HG03439 (cell line): ENCODE results near the gene KLF14.
"Not testable (repeated sequence)": the region's sequence is repeated elsewhere in the genome, so short reads cannot be mapped to it uniquely, and the experiment has no call there.

Experiments
- ATAC-seq: cut with Tn5 transposase; IDR thresholded peaks from one replicate; pipeline ENCODE4 v1.9.1; 2021; ENCODE audit warnings: mild to moderate bottlenecking, moderate library complexity; ENCODE audit not compliant: unreplicated experiment

The KLF14 gene

DNA sequence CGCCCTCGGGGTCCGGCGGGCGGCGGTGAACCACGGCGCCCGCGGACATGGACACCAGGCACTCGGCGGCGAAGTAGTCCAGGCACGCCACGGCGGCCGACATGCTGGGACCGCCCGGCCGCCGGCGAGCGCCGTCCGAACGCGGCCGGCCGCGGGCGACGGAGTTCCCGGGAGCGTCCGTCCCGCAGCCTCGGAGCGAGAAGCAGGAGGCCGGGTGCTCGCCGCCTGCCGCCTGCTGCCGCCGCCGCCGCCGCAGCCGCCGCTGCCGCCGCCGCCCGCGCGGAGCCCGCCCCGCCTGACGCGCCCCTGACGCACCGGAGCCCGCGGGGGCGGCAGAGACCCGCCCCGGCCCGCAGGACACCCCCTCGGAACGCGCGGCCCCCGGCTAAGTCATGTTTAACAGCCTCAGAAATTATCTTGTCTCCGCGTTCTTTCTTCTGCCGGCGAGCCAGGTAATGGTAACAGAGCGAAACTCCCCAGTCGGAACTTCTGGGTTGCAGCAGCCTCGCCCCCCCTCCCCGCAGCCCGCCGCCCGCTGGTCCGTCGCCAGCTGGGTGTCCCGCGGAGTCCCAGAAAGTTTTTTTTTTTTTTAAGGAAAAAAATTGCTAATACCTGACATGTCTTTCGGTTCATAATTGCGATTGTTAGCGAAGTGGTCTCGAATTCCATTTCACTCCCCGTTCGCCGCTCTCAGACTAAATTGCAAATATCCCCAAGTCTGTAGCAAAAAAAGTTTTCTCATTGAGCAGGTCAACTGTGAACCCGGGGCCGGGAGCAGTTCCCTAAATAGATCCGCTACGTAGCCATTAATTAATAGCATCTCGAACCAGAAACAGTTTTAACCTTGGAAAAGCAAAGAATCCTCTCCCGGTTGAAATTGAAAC is at the start of gene KLF14:
Gene KLF14 (minus strand): TSS at position 277 of the 884 bp plus-strand sequence. CDS start 174 bp downstream, at position 103.
- ATAC-seq: no peak

DNA sequence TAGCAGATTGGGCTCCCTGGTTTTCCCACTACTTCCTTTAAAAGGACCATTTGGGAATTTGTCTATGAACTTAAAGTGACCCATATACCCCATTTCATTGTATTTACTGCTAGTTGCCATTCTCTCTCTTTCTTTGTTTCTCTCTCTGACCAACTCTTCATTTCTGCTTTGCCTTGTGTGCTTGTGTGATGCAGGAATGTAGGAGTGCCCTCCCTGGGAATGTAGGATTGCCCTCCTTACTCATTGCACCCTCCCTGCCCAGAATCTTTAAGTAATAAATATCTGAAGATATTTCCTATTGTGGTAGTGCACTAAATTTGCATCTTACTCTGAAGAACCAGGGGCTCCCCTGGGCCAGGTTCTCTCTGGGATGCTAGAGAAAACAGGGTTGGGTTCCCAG is 47.3 kb upstream of the KLF14 start:
- no peak for ATAC-seq

DNA sequence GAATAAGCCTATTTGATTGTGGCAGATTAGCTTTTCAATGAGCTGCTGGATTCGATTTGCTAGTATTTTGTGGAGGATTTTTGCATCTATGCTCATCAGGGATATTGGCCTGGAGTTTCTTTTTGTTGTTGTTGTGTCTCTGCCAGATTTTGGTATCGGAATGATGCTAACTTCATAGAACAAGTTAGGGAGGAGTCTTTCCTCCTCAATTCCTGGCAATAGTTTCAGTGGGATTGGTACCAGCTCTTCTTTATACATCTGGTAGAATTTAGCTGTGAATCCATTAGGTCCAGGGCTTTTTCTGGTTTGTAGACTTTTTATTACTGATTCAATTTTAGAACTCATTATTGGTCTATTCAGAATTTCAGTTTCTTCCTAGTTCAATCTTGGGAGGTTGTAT is 43.4 kb upstream of the KLF14 start:
- no peak for ATAC-seq

DNA sequence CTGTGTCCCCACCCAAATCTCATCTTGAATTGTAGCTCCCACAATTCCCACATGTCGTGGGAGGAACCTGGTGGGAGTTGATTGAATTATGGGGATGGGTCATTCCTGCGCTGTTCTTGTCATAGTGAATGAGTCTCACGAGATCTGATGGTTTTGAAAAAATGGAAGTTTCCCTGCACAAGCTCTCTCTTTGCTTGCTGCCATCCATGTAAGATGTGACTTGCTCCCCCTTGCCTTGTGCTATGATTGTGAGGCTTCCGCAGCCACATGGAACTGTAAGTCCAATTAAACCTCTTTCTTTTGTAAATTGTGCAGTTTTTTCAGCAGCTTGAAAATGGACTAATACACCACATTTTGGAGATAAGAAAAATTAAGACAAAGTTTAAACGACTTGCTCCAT is 38.4 kb upstream of the KLF14 start:
- not testable (repeated sequence) for ATAC-seq

DNA sequence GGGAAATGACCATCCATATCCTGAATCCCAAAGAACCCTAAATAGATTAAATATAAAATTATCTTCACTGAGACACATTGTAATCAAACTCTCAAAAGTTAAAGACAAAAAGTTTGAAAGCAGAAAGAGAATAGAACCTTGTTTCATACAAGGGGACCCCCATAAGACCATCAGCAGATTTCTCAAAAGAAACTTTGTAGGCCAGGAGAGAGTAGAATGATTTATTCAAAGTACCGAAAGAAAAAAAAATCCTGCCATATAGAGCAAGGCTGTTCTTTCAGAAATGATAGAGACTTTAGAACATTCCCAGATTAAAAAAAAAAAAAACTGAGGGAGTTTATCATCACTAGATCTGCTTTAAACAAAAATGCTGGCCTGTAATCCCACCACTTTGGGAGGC is 34.8 kb upstream of the KLF14 start:
- ATAC-seq: no peak

DNA sequence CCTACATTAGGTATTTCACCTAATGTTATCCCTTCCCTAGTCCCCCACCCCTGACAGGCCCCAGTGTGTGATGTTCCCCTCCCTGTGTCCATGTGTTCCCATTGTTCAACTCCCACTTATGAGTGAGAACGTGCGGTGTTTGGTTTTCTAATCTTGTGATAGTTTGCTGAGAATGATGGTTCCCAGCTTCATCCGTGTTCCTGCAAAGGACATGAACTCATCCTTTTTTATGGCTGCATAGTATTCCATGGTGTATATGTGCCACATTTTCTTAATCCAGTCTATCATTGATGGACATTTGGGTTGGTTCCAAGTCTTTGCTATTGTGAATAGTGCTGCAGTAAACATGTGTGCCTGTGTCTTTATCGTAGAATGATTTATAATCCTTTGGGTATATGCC is 30.6 kb upstream of the KLF14 start:
- ATAC-seq: not testable (repeated sequence)

DNA sequence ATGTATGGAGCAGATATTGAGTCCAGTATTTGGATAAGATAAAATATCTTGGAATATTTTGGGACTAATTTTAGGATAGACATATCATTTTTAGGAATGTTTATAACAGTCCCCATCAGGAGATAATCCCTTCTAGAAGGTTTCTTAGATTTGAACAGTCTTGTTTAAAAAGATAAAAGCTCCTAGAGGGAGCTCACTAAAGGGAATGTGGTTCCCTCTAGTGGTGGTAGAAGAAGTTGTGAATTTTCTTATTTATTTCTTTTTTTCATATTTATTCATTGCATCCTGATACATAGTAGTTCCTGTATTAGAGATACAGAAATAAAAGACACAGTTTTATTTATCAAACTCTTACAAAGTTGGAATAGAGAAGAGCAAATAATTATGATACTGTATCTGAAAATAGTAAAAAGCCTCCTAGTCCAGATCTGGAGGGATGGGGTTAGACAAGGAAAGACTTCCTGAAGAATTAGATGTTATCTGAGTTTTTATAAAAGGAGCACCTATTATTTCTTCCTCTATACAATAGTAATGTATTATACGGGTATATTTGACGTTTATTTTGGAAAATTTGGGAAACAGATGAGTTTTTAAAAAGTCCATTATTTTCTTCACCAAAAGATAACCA is 24.5 kb upstream of the KLF14 start:
- no peak for ATAC-seq

DNA sequence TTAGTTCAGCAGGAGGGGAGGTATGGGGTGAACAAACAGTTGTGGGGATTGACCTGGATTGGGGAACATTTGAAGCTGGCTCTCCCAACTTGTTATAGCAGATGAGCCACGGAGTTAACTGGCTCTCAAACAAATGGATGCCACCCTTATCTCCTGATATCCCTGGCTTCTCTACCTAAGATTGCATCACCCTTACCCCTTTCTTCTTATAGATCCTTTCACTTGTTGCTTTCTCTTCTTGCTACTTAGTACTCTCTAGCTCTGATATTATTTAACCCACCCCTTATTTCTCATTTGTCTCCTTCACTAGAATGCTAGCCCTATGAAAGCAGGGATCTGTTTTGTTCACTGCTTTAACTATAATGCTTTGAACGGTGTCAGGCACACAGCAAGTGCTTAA is 22.3 kb upstream of the KLF14 start:
- no peak for ATAC-seq

DNA sequence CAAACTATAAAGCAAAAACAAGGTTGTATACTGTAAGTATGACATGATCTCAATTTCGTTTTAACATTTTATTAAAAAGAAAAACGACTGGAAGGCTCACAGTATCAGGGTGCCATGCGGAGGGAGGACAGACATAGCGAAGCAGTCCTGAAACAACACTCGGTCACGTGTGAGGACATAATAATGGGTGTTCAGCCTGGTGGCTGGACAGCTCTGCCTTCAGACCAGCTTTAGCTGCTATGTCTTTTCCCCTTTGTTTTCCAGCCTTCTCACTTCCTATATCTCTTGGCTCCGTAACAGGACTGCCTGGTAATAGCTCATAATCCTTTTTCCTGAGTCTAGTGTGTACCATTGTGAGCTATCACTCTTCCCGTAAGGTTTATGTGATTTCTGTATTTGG is 18.4 kb upstream of the KLF14 start:
- ATAC-seq: no peak

DNA sequence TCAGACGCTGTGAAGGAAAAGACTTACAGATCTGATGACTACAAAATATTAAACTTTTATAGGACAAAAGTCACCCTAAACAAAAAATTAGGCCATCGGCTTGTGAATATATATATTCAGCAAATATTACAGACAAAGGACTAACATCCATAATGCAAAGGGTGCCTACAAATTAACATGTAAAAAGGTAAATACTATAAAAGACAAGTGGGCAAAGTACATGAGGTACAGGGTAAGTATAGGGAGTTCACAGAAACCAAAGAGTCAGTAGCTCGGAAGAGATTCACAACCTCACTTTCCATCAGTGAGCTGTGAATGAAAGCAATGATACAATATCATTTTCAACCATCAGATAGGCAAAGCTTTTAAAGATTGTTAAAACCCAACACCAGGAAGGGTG is 16.7 kb upstream of the KLF14 start:
- ATAC-seq: no peak

DNA sequence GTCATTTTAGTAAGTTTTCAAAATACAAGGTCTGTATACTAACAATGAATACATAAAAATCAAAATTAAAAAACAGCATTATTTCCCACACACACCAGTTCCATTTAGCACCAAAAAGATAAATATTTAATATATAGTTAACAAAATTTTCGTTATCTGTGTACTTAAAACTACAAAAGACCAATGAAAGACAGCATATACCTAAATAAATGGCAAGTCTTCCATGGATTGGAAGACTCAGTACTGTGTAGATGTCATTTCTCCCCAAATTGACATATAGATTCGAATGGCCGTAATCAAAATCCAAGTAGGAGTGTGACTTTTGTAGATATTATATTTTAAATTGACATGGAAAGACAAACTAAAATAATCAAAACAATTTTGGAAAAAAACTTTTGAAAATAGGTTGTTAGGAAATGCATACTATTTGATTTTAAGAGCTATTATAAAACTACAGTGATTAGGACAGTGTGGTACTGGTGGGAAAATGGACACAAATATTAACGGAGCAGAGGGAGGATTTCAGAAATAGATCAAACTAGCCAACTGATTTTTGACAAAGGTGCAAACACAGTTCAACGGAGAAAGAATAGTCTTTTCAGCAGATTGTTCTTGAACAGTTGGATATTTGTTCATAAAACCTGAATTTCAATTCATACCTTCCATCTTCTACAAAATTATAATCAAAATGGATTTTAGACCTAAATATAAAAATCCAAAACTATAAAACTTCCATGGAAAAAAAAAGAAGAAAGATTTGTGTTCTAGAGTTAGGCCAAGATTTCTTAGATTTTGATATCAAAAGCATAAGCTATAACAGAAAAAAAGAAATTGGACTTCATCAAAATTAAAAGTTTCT is 14.8 kb upstream of the KLF14 start:
- no peak for ATAC-seq

DNA sequence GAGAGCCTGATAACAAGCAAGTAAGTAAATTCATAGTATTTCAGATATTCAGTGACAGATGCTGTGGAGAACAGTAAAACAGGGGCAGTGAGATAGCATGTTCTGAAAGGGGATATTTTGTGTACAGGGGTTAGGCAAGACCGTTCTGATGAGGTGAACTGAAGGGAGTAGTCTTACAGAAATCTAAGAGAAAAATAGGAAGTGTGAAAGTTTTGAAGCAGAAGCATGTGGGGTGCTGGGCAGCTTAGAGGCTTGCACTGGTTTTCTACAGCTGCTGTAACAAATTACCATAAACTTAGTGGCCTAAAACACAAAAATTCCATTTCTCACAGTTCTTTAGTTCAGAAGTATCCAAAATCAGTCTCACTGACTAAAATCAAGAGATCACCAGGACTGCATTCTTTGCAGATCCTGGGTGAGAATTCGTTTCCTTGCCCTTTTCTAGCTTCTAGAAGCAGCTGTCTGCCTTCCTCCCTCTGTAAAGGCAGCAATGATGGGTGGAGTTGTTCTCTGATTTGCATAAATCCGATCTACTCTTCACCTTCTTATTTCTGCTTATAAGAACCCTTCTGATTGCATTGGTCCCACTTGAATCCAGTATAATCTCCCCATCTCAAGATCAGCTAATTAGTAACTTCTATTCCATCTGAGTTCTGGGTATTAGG is 7.5 kb upstream of the KLF14 start:
- no peak for ATAC-seq

DNA sequence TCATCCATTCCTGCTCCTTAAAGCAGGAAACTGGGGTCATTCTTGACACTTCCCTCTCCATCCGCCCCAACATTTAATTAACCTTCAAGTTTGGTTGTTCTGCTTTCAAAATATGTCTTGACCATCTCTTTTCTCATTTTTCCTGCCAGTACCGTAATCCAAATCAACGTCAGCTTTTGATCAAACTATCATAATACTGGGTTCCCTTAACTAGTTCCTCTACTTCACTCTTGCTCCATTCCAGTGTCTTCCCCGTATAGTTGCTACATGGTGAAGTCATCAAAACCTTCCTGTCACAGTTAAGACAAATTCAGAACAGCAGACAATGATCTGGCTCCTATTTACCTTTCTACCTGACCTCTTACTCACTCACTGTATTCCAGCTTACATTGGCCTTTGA is 6.6 kb upstream of the KLF14 start:
- ATAC-seq: no peak

DNA sequence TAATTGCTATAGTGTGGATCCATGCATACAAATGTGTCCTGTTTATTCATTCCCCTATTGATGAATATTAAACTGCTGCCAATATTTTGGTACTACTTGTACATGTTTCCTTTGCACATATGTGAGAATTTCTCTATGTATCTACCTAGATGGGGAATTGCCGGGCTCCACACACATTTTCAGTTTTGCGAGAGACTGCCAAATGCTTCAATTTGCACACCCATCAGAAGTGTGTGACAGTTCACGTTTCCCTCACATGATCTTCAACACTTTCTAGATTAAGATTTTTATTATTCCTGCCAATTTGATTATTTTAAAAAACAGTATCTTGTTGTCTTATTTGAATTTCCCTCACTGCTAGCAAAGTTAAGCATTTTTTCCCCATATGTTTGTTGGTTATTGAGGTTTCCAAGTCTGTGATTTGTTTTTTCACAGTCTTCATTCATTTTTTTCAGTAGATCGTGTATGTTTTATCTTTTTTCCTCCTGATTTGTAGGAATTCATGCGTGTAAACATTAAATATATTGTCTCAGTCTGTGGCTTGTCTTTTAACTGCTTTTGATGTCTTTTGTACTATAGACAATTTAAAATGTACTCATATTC is 2.4 kb upstream of the KLF14 start:
- ATAC-seq: no peak

DNA sequence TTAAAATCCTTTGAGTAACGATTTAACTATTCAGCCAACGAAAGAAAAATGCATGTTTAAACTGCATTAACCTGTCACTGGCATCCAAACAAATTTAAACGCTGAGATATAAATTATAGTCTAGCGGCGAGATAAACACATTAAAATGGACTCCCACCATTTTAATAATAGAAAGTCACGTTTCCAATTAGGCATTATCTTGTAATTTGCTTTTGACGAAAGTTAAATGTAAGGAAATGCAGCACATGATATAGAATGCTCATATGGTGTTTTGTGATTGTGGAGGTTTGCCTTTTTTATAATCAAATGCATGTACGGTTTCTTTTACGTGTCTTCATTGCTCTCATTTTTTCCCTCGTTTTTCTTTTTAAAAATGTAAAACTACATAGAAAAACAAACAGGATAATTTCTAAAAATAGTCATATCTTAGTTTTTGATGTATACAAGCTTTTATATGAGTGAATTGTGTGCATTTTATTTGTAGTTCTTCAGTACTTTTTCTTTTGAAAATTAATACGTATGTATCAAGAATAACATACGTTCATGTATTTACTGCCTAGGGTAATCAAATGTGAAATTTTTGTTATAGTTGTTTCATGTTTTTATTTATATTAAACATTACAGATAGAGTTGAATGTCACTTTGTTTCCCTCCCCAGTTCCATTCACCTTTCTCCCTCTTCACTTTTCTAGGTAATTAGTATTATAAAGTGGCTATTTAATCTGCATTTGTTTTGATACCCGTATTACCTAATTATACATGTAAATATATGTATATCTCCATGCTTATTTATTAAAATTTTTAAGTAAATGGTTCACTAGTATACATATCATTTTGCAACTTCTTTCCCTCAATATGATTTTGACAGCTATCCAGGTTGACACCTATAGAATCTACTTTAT is 1.1 kb upstream of the KLF14 start:
- ATAC-seq: no peak

DNA sequence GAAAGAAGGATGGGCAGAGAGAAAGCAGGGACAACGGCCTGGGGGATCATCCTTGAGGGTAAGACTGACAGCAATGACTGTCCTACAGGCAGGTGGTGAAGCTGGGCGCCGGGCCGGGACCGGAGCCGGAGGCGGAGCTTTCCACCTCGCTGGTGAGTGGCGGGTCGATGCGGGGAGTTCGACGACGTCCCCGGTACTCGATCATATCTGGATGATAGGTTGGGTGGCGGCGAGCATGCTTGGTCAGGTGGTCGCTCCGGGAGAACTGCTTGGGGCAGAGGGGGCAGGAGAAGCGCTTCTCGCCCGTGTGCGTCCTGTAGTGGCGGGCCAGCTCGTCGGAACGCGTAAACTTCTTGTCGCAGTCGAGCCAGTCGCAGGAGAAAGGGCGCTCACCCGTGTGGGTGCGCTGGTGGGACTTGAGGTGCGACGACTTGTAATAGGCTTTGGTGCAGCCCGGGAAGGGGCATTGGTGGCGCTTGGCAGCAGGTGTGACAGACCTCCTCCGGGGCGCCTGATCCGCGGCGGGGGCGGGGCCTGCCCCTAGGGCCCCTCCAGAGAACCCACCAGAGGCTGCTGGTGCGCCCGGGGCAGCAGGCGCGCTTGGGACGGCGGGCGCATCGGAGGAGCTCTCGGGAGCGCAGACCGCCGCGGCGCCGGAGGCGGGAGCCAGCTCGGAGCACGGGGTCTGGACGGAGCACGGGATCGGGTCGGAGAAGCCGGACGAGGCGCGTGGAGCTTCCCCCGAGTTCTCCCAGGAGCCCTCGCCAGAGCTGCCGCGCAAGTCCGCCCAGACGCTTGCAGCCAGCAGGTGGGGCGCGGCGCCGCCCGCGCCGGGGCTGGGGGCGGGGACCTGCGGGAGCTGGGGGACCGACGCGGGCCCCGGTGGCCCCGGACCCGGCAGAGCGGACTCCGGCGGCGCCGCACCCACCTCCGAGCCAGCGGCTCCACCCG is 752 bp downstream of the KLF14 start:
- ATAC-seq: no peak

DNA sequence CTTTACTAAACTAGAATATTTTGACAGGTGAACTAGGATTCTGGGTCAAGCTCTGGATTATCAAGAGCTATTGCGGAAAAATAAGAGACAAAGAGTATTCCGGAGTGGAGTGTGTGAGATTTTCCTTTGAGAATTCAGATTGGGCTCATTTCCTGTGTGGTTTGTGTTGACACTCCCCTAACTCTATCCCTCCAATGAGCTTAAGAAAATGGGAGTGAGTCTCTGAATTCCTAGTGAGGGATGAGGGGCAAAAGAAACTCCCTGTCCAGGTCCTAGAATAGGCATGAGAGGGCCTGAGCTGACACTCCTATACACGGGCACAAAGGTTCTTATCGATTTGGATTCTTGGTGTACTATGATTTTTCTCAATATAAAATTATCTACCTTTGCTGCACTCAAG is 10.2 kb downstream of the KLF14 start:
- no peak for ATAC-seq

DNA sequence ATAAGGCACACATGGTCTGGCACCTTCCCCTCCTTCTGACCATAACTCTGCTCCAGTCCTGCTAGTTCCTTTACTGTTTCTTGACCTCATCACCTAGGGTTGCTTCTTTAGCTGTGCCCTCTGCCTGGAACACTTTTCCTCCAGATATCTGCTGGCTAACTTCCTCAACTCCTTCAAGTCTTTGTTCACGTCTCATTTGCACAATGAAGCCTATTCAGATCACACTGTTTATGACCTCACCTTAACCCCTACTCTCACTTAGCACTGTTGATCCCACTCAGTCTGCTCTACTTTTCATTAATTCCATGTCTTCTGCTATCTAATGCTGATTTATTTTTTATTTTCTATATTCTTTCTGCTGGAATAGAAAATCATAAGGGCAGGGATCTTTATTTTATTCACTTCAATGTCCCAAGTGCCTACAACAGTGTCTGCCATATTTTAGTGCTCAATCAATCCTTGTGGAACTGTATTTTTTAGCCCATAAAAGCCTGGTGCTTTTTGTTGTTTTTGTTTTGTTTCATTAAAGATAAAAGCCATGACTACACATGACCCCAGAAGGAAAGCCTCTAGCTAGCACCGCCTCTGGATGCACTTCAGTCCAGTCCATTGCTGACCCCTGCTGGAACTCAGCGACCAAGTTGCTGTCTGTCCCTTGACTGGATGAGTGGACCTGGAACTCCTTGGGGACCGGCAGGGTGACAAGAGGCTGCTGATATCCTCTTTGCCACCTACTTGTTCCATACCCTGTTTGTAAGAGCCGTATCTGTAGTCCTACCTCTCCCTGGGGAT is 12.3 kb downstream of the KLF14 start:
- no peak for ATAC-seq
